GM12865 (cell line): Measurements from ENCODE around the gene PLXNB1.

Experiments used
- DNase-seq: peaks from one replicate; pipeline ENCODE4 v3.0.0; 2010; ENCODE audit warnings: low read depth
- H3K4me3 ChIP-seq: 2 replicates; pipeline ENCODE4 v1.5.1; 2011; ENCODE audit warnings: mild to moderate bottlenecking, low read depth, low read length, control low read depth
- TF ChIP-seq, protein P1 (sequence below): IDR thresholded peaks from 2 replicates; pipeline ENCODE4 v1.5.1; 2011; ENCODE audit warnings: low read length, control low read depth, low read depth, inconsistent platforms; ENCODE audit not compliant: insufficient read depth; ENCODE audit errors: missing control alignments

PLXNB1 gene

GRCh38 chr3:48437812-48438211 is 7.9 kb upstream of the PLXNB1 start:
- DNase-seq: no peak
- H3K4me3 ChIP-seq: no peak overlapping the region
- TF ChIP-seq, protein P1, sequence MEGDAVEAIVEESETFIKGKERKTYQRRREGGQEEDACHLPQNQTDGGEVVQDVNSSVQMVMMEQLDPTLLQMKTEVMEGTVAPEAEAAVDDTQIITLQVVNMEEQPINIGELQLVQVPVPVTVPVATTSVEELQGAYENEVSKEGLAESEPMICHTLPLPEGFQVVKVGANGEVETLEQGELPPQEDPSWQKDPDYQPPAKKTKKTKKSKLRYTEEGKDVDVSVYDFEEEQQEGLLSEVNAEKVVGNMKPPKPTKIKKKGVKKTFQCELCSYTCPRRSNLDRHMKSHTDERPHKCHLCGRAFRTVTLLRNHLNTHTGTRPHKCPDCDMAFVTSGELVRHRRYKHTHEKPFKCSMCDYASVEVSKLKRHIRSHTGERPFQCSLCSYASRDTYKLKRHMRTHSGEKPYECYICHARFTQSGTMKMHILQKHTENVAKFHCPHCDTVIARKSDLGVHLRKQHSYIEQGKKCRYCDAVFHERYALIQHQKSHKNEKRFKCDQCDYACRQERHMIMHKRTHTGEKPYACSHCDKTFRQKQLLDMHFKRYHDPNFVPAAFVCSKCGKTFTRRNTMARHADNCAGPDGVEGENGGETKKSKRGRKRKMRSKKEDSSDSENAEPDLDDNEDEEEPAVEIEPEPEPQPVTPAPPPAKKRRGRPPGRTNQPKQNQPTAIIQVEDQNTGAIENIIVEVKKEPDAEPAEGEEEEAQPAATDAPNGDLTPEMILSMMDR: no peak

GRCh38 chr3:48436855-48437254 is 7.0 kb upstream of the PLXNB1 start:
- no peak for DNase-seq
- TF ChIP-seq, protein P1: no peak
- H3K4me3 ChIP-seq: no peak overlapping the region

DNA sequence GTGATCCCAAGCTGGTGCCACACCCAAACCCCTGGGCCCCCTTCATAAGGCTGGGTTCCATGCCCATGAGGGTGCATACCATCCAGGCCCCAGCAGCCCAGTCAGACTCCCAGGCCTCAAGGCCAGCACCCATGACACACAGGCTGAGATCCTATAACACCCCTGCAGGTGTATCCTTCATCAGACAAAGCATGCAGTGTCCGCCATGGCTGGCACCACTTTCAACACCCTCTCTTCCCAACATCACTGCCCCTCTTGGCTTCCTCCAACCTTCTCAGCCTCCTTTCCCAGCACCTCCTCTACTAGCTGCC is 6.5 kb upstream of the PLXNB1 start:
- TF ChIP-seq, protein P1: no peak
- no peak for DNase-seq
- H3K4me3 ChIP-seq: no peak overlapping the region

GRCh38 chr3:48435774-48436476 is 6.0 kb upstream of the PLXNB1 start:
- DNase-seq: peak; percentile 90
- TF ChIP-seq, protein P1: peak; percentile 99
- H3K4me3 ChIP-seq: no peak overlapping the region

- no peak overlapping the region for H3K4me3 ChIP-seq
- DNase-seq: no peak
- TF ChIP-seq, protein P1: no peak
Observed at GRCh38 chr3:48435223-48435595, 5.3 kb upstream of the PLXNB1 start.

GRCh38 chr3:48434591-48435222 is 4.8 kb upstream of the PLXNB1 start:
- DNase-seq: no peak

More at GRCh38 chr3:48434591-48435222, 4.8 kb upstream of the PLXNB1 start:
- no peak overlapping the region for H3K4me3 ChIP-seq
- TF ChIP-seq, protein P1: no peak
